Liver (tissue), 9 donors: ENCODE measurements around the gene LCMT2. TPM values are rescaled to one million over a fixed set of nuclear protein-coding genes. Genes with fewer than 3 reads are reported as not detected.

Experiments used
- DNase-seq: peaks from one replicate; pipeline ENCODE4 v3.0.0-alpha.2; 2017; ENCODE audit warnings: low spot score
- H3K27ac ChIP-seq, 2 donors: one replicate each; pipeline ENCODE4 v1.7.0; 2013; ENCODE audit warnings: inconsistent platforms in 2 of 2, low read length in 2 of 2, control low read depth in 1 of 2, low read depth in 1 of 2, mild to moderate bottlenecking in 1 of 2
- H3K27me3 ChIP-seq, 4 donors: one replicate each; pipeline versions ENCODE4 v1.6.1 to v1.7.0; 2013; ENCODE audit warnings: low read length in 3 of 4, inconsistent platforms in 1 of 4, mild to moderate bottlenecking in 1 of 4, moderate library complexity in 1 of 4; ENCODE audit not compliant: control insufficient read depth in 4 of 4, insufficient read depth in 4 of 4
- H3K36me3 ChIP-seq, 4 donors: one replicate each; pipeline versions ENCODE4 v1.6.1 to v1.7.0; 2013; ENCODE audit warnings: low read length in 3 of 4, mild to moderate bottlenecking in 3 of 4, low read depth in 1 of 4, moderate library complexity in 1 of 4; ENCODE audit not compliant: control insufficient read depth in 4 of 4, insufficient read depth in 3 of 4
- H3K4me1 ChIP-seq, 4 donors: one replicate each; pipeline versions ENCODE4 v1.6.1 to v1.7.0; 2013; ENCODE audit warnings: low read length in 3 of 4, mild to moderate bottlenecking in 3 of 4, moderate library complexity in 1 of 4; ENCODE audit not compliant: control insufficient read depth in 4 of 4, insufficient read depth in 4 of 4
- H3K4me3 ChIP-seq, 3 donors: one replicate each; pipeline versions ENCODE4 v1.6.1 to v1.7.0; 2013; ENCODE audit warnings: low read length in 3 of 3, control low read depth in 1 of 3, low read depth in 1 of 3, mild to moderate bottlenecking in 1 of 3
- H3K9ac ChIP-seq, 2 donors: one replicate each; pipeline ENCODE4 v1.7.0; 2013; ENCODE audit warnings: low read length in 2 of 2, mild to moderate bottlenecking in 2 of 2, moderate library complexity in 2 of 2, control low read depth in 1 of 2, low read depth in 1 of 2
- H3K9me3 ChIP-seq, 4 donors: one replicate each; pipeline versions ENCODE4 v1.6.1 to v1.7.0; 2013; ENCODE audit warnings: low read length in 3 of 4; ENCODE audit not compliant: control insufficient read depth in 4 of 4
- CTCF ChIP-seq: fragments of 150-350 bp; IDR thresholded peaks from 2 replicates; pipeline ENCODE4 v1.5.1; 2017; ENCODE audit warnings: improper control_type of control experiment, low read depth, low read length; ENCODE audit not compliant: missing input control
- FOXA1 ChIP-seq: IDR thresholded peaks from 2 replicates; pipeline ENCODE4 v1.6.1; 2016; ENCODE audit warnings: antibody characterized with exemption
- GABPA ChIP-seq, 2 donors: IDR thresholded peaks in 1 of 2; conservative IDR thresholded peaks in 1 of 2; 2 replicates each; pipeline ENCODE4 v1.6.1; 2016; ENCODE audit warnings: antibody characterized with exemption in 2 of 2, mild to moderate bottlenecking in 1 of 2, moderate library complexity in 1 of 2
- RAD21 ChIP-seq, 2 donors: IDR thresholded peaks; 2 replicates each; pipeline ENCODE4 v1.6.1; 2016; ENCODE audit warnings: antibody characterized with exemption in 2 of 2, mild to moderate bottlenecking in 2 of 2
- RXRA ChIP-seq, 2 donors: IDR thresholded peaks; 2 replicates each; pipeline ENCODE4 v1.6.1; 2017 to 2018; ENCODE audit warnings: antibody characterized with exemption in 2 of 2, mild to moderate bottlenecking in 1 of 2
- SP1 ChIP-seq: IDR thresholded peaks from 2 replicates; pipeline ENCODE4 v1.6.1; 2018; ENCODE audit warnings: antibody characterized with exemption, mild to moderate bottlenecking
- TAF1 ChIP-seq: conservative IDR thresholded peaks from 2 replicates; pipeline ENCODE4 v1.6.1; 2016; ENCODE audit warnings: antibody characterized with exemption, mild to moderate bottlenecking
- WGBS: extraction: QIAGEN DNeasy Blood & Tissue Kit; methylation state at CpG from one replicate; pipeline ENCODE4 v1.1.7; 2013; 5-methylcytosine and 5-hydroxymethylcytosine counted together
- polyA plus RNA-seq, 2 donors: library from polyadenylated mRNA; stranded (reverse) in 1 of 2; unstranded in 1 of 2; fragments of 200-250 nt in 1 of 2; fragments of >200 nt in 1 of 2; fragmentation: Nextera tagmentation in 1 of 2; extraction: Ambion mirVana in 1 of 2; gene quantifications; one replicate each; pipeline versions ENCODE4 v1.2.1 to v1.2.3, GENCODE V29; 2013 to 2015
- total RNA-seq, 2 donors: library from RNA; depleted of rRNA; stranded (reverse); fragments of >200 nt; gene quantifications; one replicate each; pipeline ENCODE4 v1.2.3, GENCODE V29; 2014
- TF ChIP-seq, protein P1 (sequence below): IDR thresholded peaks from 2 replicates; pipeline ENCODE4 v1.6.1; 2016; ENCODE audit warnings: antibody characterized with exemption
- TF ChIP-seq, protein P2 (sequence below): IDR thresholded peaks from 2 replicates; pipeline ENCODE4 v1.6.1; 2016; ENCODE audit warnings: antibody characterized with exemption
- TF ChIP-seq, protein P3 (sequence below): IDR thresholded peaks from 2 replicates; pipeline ENCODE4 v1.6.1; 2016; ENCODE audit warnings: antibody characterized with exemption
- donor health status: healthy.
- donor health status: healthy.
- donor health status: healthy.
- donor health status: healthy.
- donor health status: healthy.

The LCMT2 gene
- total and polyA plus RNA-seq, 4 donors = 3.1 to 4.3 (median 3.9) TPM

- no peak overlapping the region for H3K9ac ChIP-seq
- 66% methylated on average over 6 of the region's 6 CpGs for WGBS
- TF ChIP-seq, protein P1, sequence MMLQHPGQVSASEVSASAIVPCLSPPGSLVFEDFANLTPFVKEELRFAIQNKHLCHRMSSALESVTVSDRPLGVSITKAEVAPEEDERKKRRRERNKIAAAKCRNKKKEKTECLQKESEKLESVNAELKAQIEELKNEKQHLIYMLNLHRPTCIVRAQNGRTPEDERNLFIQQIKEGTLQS = no peak
- H3K4me3 ChIP-seq = no peak overlapping the region
- peaks cover 0 to 2% (median 0%) of the 10 kb centered on the region in 4 donors for H3K27me3 ChIP-seq
- H3K4me1 ChIP-seq = no peaks in the 10 kb centered on the region
- H3K27ac ChIP-seq = no peak overlapping the region
- H3K9me3 ChIP-seq = no peaks in the 10 kb centered on the region
- DNase-seq = no peak
- no peaks in the 10 kb centered on the region for H3K36me3 ChIP-seq
Measured at GRCh38 chr15:43316016-43316970, 14.1 kb downstream of the LCMT2 start.

DNA sequence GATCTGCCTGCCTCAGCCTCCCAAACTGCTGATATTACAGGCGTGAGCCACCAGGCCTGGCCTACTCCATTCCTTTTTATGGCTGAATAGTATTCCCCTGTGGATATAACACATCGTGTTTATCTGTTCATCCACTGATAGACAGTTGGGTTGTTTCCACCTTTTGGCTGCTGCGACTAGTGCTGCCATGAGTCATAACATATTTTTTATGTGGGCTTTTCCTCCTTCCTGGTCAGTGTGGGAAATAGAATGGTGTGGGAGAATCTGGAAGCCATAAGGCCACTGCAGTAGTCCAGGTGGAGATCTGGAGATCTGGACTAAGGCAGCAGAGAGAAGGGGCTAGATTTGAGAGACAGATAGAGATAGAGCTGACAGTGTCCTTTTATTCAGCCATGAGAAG, 16.2 kb downstream of the LCMT2 start:
- no peak overlapping the region for H3K27ac ChIP-seq
- DNase-seq = no peak
- no peak overlapping the region for H3K9ac ChIP-seq
- H3K9me3 ChIP-seq = no peaks in the 10 kb centered on the region
- H3K4me3 ChIP-seq = no peak overlapping the region
- TF ChIP-seq RXRA (IDR thresholded peaks at IDR 0.05) (no peak), CTCF (no peak), SP1 (no peak), FOXA1 (no peak)
- TF ChIP-seq, protein P1 = no peak
- TF ChIP-seq, protein P2, sequence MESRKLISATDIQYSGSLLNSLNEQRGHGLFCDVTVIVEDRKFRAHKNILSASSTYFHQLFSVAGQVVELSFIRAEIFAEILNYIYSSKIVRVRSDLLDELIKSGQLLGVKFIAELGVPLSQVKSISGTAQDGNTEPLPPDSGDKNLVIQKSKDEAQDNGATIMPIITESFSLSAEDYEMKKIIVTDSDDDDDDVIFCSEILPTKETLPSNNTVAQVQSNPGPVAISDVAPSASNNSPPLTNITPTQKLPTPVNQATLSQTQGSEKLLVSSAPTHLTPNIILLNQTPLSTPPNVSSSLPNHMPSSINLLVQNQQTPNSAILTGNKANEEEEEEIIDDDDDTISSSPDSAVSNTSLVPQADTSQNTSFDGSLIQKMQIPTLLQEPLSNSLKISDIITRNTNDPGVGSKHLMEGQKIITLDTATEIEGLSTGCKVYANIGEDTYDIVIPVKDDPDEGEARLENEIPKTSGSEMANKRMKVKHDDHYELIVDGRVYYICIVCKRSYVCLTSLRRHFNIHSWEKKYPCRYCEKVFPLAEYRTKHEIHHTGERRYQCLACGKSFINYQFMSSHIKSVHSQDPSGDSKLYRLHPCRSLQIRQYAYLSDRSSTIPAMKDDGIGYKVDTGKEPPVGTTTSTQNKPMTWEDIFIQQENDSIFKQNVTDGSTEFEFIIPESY = no peak
- TF ChIP-seq, protein P3, sequence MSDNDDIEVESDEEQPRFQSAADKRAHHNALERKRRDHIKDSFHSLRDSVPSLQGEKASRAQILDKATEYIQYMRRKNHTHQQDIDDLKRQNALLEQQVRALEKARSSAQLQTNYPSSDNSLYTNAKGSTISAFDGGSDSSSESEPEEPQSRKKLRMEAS = no peak
- 79% methylated on average over 3 of the region's 3 CpGs for WGBS
- H3K27me3 ChIP-seq = peaks cover 0 to 3% (median 0%) of the 10 kb centered on the region in 4 donors
- no peaks in the 10 kb centered on the region for H3K4me1 ChIP-seq
- H3K36me3 ChIP-seq = no peaks in the 10 kb centered on the region

- DNase-seq = no peak
- TF ChIP-seq RAD21 (IDR thresholded peaks at IDR 0.05) (no peak), GABPA (IDR thresholded peaks at IDR 0.05 in 1 of 2, conservative IDR thresholded peaks at IDR 0.05 in 1 of 2) (no peak), TAF1 (no peak)
- TF ChIP-seq, protein P1 = no peak
- 62% methylated on average over 4 of the region's 4 CpGs for WGBS
- Histone ChIP-seq H3K36me3 (no peaks in the 10 kb centered on the region), H3K27me3 (peaks cover 0 to 4% (median 2%) of the 10 kb centered on the region in 4 donors), H3K9me3 (no peaks in the 10 kb centered on the region), H3K4me1 (no peaks in the 10 kb centered on the region), H3K27ac (no peak overlapping the region), H3K9ac (no peak overlapping the region), H3K4me3 (no peak overlapping the region)
Measured at GRCh38 chr15:43312378-43312777, 18.0 kb downstream of the LCMT2 start.
